Activated B cell treated with CpG ODN at 0.5 μM for 24 hours (primary cell): Measurements from ENCODE around the gene TRIM36. TPM values are rescaled to one million over a fixed set of nuclear protein-coding genes. Genes with fewer than 3 reads are reported as not detected.

Experiments
- ATAC-seq: fragments of 200-7000 bp; cut with Tn5 transposase; one replicate; pipeline ENCODE4 v1.10.0; 2021; ENCODE audit warnings: low read depth, mild to moderate bottlenecking, moderate library complexity
- CTCF ChIA-PET: fragments of 350-600 bp; sonication (Branson Sonifier 250); formaldehyde crosslinking; loops from one replicate; lab custom pipeline; 2021; ENCODE audit warnings: antibody characterized with exemption; lab: Charles Lee
- POLR2A ChIA-PET: fragments of 350-600 bp; sonication (Branson Sonifier 250); formaldehyde crosslinking; loops from one replicate; lab custom pipeline; 2021; ENCODE audit warnings: antibody characterized with exemption; lab: Charles Lee
- DNase-seq: peaks from one replicate; pipeline ENCODE4 v3.0.0; 2022
- H3K27ac Mint-ChIP-seq: one replicate; pipeline ENCODE4 v1.8.0; 2020; ENCODE audit warnings: mixed read lengths
- H3K27me3 Mint-ChIP-seq: one replicate; pipeline ENCODE4 v1.8.0; 2021; ENCODE audit warnings: mixed read lengths
- H3K36me3 Mint-ChIP-seq: one replicate; pipeline ENCODE4 v1.8.0; 2021; ENCODE audit warnings: low read depth, mixed read lengths
- H3K4me1 Mint-ChIP-seq: one replicate; pipeline ENCODE4 v1.8.0; 2021; ENCODE audit warnings: mixed read lengths
- H3K4me3 Mint-ChIP-seq: one replicate; pipeline ENCODE4 v1.8.0; 2020; ENCODE audit warnings: mild to moderate bottlenecking, mixed read lengths
- H3K9me3 Mint-ChIP-seq: one replicate; pipeline ENCODE4 v1.8.0; 2020; ENCODE audit warnings: mixed read lengths
- CTCF ChIP-seq: fragments of 200-600 bp; IDR thresholded peaks from one replicate; pipeline ENCODE4 v1.8.0; 2022; ENCODE audit warnings: antibody characterized with exemption, mild to moderate bottlenecking
- intact Hi-C: fragments of 100-400 bp; cut with micrococcal nuclease; formaldehyde crosslinking; loops from one replicate; pipeline ENCODE4 v1.15.1; 2024
- total RNA-seq: library from RNA; stranded (reverse); gene quantifications from 2 replicates; pipeline ENCODE4 v1.2.3, GENCODE V29; 2022

TRIM36 gene
- total RNA-seq, 1 donor from 2014 or later: 8.9 TPM

- POLR2A ChIA-PET: no interaction called here
- intact Hi-C loops: no loop called here
- ATAC-seq (no peak), DNase-seq (no peak)
- H3K4me1 Mint-ChIP-seq: no peaks in the 10 kb centered on the region
- CTCF ChIA-PET: no interaction called here
- H3K27ac Mint-ChIP-seq: no peak overlapping the region
- no peaks in the 10 kb centered on the region for H3K27me3 Mint-ChIP-seq
- peaks cover 3% of the 10 kb centered on the region for H3K9me3 Mint-ChIP-seq
- no peak overlapping the region for H3K4me3 Mint-ChIP-seq
- TF ChIP-seq CTCF: no peak
- H3K36me3 Mint-ChIP-seq: no peaks in the 10 kb centered on the region
These were observed 45.0 kb downstream of the TRIM36 start for GRCh38 chr5:115124741-115125140.

DNA sequence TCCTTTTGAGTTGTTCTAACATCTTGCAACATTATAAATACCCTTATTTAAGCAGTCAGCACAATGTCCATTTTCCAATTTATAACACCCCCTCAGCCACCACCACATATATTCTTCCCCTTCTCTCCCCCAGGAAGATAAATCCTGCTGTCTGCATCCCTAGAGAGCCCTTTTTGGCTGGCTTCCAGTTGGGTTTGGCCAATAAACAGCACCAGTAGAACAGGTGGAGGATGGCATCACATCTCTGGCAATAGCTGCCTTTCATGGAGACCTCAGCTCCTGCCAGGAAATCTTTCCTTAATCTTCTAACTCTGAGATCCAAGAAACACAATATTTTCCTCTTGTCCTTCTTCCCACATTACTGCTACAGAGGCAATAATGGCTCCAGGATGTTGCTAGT, 53.7 kb downstream of the TRIM36 start:
- Mint-ChIP-seq H3K9me3 (peaks cover 14% of the 10 kb centered on the region), H3K36me3 (no peaks in the 10 kb centered on the region), H3K4me1 (no peaks in the 10 kb centered on the region), H3K4me3 (no peak overlapping the region), H3K27me3 (peaks cover 35% of the 10 kb centered on the region), H3K27ac (no peak overlapping the region)
- CTCF ChIA-PET: no interaction called here
- POLR2A ChIA-PET: no interaction called here
- DNase-seq (no peak), ATAC-seq (no peak)
- TF ChIP-seq CTCF: no peak
- intact Hi-C loops: no loop called here

- POLR2A ChIA-PET: no interaction called here
- DNase-seq: no peak
- Mint-ChIP-seq H3K9me3 (no peaks in the 10 kb centered on the region), H3K27ac (no peak overlapping the region), H3K27me3 (peaks cover 38% of the 10 kb centered on the region), H3K4me3 (no peak overlapping the region), H3K36me3 (no peaks in the 10 kb centered on the region), H3K4me1 (no peaks in the 10 kb centered on the region)
- CTCF ChIA-PET: no interaction called here
- ATAC-seq: no peak
- TF ChIP-seq CTCF: no peak
- intact Hi-C loops: no loop called here
These were observed 59.9 kb downstream of the TRIM36 start for GRCh38 chr5:115109840-115110239.

- no peak overlapping the region for H3K4me3 Mint-ChIP-seq
- H3K9me3 Mint-ChIP-seq: no peaks in the 10 kb centered on the region
- ATAC-seq: no peak
- H3K36me3 Mint-ChIP-seq: no peaks in the 10 kb centered on the region
- H3K27me3 Mint-ChIP-seq: peaks cover 39% of the 10 kb centered on the region
- H3K27ac Mint-ChIP-seq: no peak overlapping the region
- no peak for TF ChIP-seq CTCF
- DNase-seq: no peak
- no peaks in the 10 kb centered on the region for H3K4me1 Mint-ChIP-seq
- POLR2A ChIA-PET: no interaction called here
- intact Hi-C loops: no loop called here
- CTCF ChIA-PET: no interaction called here
These were observed 60.4 kb downstream of the TRIM36 start for GRCh38 chr5:115109356-115109755.

DNA sequence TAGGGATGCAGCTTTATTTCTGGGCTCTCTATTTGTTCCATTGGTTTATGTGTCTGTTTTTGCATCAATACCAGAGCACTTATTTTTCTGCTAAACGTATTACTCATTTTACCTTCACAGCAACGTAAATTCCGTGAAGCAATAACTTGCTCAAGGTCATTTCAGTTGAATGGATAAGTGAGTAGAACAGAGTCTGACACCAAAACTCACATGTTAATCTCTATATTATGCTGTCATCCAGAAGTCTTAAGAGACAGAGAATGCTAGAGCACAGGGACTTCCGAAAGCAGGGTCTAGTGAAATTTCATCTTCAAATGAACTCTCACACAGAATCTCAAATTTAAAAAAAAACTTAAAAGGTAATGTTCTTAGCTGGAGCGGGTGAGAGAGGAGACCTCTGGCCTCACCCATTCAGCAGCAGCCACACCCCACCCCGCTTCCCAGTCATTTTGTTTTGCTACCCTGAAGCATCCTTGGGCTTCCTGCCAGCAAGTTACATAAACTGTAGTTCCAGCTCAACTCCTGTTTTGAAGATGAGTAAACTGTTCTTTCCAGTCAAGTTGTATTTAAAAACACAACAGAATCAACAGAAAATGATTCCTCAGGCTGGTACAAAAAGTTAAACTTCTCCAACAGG, 69.3 kb downstream of the TRIM36 start:
- Mint-ChIP-seq H3K36me3 (no peaks in the 10 kb centered on the region), H3K4me3 (no peak overlapping the region), H3K27me3 (peaks cover 15% of the 10 kb centered on the region), H3K27ac (no peak overlapping the region), H3K4me1 (no peaks in the 10 kb centered on the region), H3K9me3 (no peaks in the 10 kb centered on the region)
- ATAC-seq (no peak), DNase-seq (no peak)
- ChIA-PET POLR2A (no interaction called here), CTCF (interaction anchor here (0.6 to 9.1 kb wide), 3 partner anchors 112 to 161 kb away, joined by 3 to 135 read pairs (median 3); no protein-coding TSS in a partner anchor)
- TF ChIP-seq CTCF: no peak
- intact Hi-C loops: no loop called here
